ENCODE measurements around the gene USH1C.

- TF ChIP-seq, protein P1, sequence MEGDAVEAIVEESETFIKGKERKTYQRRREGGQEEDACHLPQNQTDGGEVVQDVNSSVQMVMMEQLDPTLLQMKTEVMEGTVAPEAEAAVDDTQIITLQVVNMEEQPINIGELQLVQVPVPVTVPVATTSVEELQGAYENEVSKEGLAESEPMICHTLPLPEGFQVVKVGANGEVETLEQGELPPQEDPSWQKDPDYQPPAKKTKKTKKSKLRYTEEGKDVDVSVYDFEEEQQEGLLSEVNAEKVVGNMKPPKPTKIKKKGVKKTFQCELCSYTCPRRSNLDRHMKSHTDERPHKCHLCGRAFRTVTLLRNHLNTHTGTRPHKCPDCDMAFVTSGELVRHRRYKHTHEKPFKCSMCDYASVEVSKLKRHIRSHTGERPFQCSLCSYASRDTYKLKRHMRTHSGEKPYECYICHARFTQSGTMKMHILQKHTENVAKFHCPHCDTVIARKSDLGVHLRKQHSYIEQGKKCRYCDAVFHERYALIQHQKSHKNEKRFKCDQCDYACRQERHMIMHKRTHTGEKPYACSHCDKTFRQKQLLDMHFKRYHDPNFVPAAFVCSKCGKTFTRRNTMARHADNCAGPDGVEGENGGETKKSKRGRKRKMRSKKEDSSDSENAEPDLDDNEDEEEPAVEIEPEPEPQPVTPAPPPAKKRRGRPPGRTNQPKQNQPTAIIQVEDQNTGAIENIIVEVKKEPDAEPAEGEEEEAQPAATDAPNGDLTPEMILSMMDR (IDR thresholded peaks at IDR 0.05) = no peak
- no peak for TF ChIP-seq ZFX (IDR thresholded peaks at IDR 0.05; ENCODE audit: borderline replicate concordance)
Observed at GRCh38 chr11:17578958-17579357, 34.7 kb upstream of the USH1C start.
